Measurements from ENCODE around the gene PCYT1A.

Gene PCYT1A

GRCh38 chr3:196284396-196284795, 3.1 kb downstream of the PCYT1A start:
- H3K4me3 ChIP-seq (ENCODE audit: low read length), result peak overlapping the region; percentile 60

GRCh38 chr3:196281962-196282361, 5.6 kb downstream of the PCYT1A start:
- no peaks in the 10 kb centered on the region for H3K36me3 ChIP-seq (ENCODE audit: control insufficient read depth, insufficient read depth, low read length, severe bottlenecking)
- H3K4me1 ChIP-seq (ENCODE audit: control insufficient read depth, insufficient read depth, low read length), result peaks cover 64% of the 10 kb centered on the region
- H3K9ac ChIP-seq (ENCODE audit: low read length), result peak overlapping the region; percentile 31
- no peak overlapping the region for H3K4me3 ChIP-seq (ENCODE audit: low read length)
- no peaks in the 10 kb centered on the region for H3K9me3 ChIP-seq (ENCODE audit: control insufficient read depth, low read length)
- DNase-seq (ENCODE audit: low read depth), result no peak
- H3K27me3 ChIP-seq (replicated peaks; ENCODE audit: control insufficient read depth, insufficient read depth, low read length), result no peaks in the 10 kb centered on the region

More at GRCh38 chr3:196284396-196284795, 3.1 kb downstream of the PCYT1A start:
- Histone ChIP-seq H3K27me3 (replicated peaks; ENCODE audit: control insufficient read depth, insufficient read depth, low read length) (no peaks in the 10 kb centered on the region), H3K4me1 (ENCODE audit: control insufficient read depth, insufficient read depth, low read length) (peaks cover 58% of the 10 kb centered on the region), H3K9ac (ENCODE audit: low read length) (no peak overlapping the region), H3K36me3 (ENCODE audit: control insufficient read depth, insufficient read depth, low read length, severe bottlenecking) (no peaks in the 10 kb centered on the region), H3K9me3 (ENCODE audit: control insufficient read depth, low read length) (no peaks in the 10 kb centered on the region)
- peak; percentile 40 for DNase-seq (ENCODE audit: low read depth)

GRCh38 chr3:196280689-196281440, 6.7 kb downstream of the PCYT1A start:
- H3K4me1 ChIP-seq (ENCODE audit: control insufficient read depth, insufficient read depth, low read length), result peaks cover 61% of the 10 kb centered on the region
- DNase-seq (ENCODE audit: low read depth), result no peak
- H3K9me3 ChIP-seq (ENCODE audit: control insufficient read depth, low read length), result no peaks in the 10 kb centered on the region
- no peaks in the 10 kb centered on the region for H3K36me3 ChIP-seq (ENCODE audit: control insufficient read depth, insufficient read depth, low read length, severe bottlenecking)
- peak overlapping the region; percentile 0 for H3K4me3 ChIP-seq (ENCODE audit: low read length)
- H3K27me3 ChIP-seq (replicated peaks; ENCODE audit: control insufficient read depth, insufficient read depth, low read length), result no peaks in the 10 kb centered on the region
- H3K9ac ChIP-seq (ENCODE audit: low read length), result no peak overlapping the region

- no peaks in the 10 kb centered on the region for H3K27me3 ChIP-seq (replicated peaks; ENCODE audit: control insufficient read depth, insufficient read depth, low read length)
- H3K9ac ChIP-seq (ENCODE audit: low read length), result no peak overlapping the region
- DNase-seq (ENCODE audit: low read depth), result peak; percentile 13
- no peak overlapping the region for H3K4me3 ChIP-seq (ENCODE audit: low read length)
- no peaks in the 10 kb centered on the region for H3K9me3 ChIP-seq (ENCODE audit: control insufficient read depth, low read length)
- peaks cover 19% of the 10 kb centered on the region for H3K4me1 ChIP-seq (ENCODE audit: control insufficient read depth, insufficient read depth, low read length)
- peaks cover 14% of the 10 kb centered on the region for H3K36me3 ChIP-seq (ENCODE audit: control insufficient read depth, insufficient read depth, low read length, severe bottlenecking)
Measured at GRCh38 chr3:196275126-196275525, 12.4 kb downstream of the PCYT1A start.

- no peak for DNase-seq (ENCODE audit: low read depth)
- H3K4me1 ChIP-seq (ENCODE audit: control insufficient read depth, insufficient read depth, low read length), result peaks cover 16% of the 10 kb centered on the region
- H3K36me3 ChIP-seq (ENCODE audit: control insufficient read depth, insufficient read depth, low read length, severe bottlenecking), result peaks cover 17% of the 10 kb centered on the region
- H3K27me3 ChIP-seq (replicated peaks; ENCODE audit: control insufficient read depth, insufficient read depth, low read length), result no peaks in the 10 kb centered on the region
- no peaks in the 10 kb centered on the region for H3K9me3 ChIP-seq (ENCODE audit: control insufficient read depth, low read length)
- H3K4me3 ChIP-seq (ENCODE audit: low read length), result no peak overlapping the region
- H3K9ac ChIP-seq (ENCODE audit: low read length), result no peak overlapping the region
Measured at GRCh38 chr3:196274585-196274984, 12.9 kb downstream of the PCYT1A start.

GRCh38 chr3:196273655-196274054, 13.9 kb downstream of the PCYT1A start:
- no peak overlapping the region for H3K9ac ChIP-seq (ENCODE audit: low read length)
- H3K4me1 ChIP-seq (ENCODE audit: control insufficient read depth, insufficient read depth, low read length), result peaks cover 16% of the 10 kb centered on the region
- H3K9me3 ChIP-seq (ENCODE audit: control insufficient read depth, low read length), result no peaks in the 10 kb centered on the region
- H3K27me3 ChIP-seq (replicated peaks; ENCODE audit: control insufficient read depth, insufficient read depth, low read length), result no peaks in the 10 kb centered on the region
- no peak for DNase-seq (ENCODE audit: low read depth)
- H3K36me3 ChIP-seq (ENCODE audit: control insufficient read depth, insufficient read depth, low read length, severe bottlenecking), result peaks cover 26% of the 10 kb centered on the region
- H3K4me3 ChIP-seq (ENCODE audit: low read length), result no peak overlapping the region

GRCh38 chr3:196272826-196273225, 14.7 kb downstream of the PCYT1A start:
- Histone ChIP-seq H3K27me3 (replicated peaks; ENCODE audit: control insufficient read depth, insufficient read depth, low read length) (no peaks in the 10 kb centered on the region), H3K9ac (ENCODE audit: low read length) (no peak overlapping the region), H3K4me1 (ENCODE audit: control insufficient read depth, insufficient read depth, low read length) (peaks cover 21% of the 10 kb centered on the region), H3K36me3 (ENCODE audit: control insufficient read depth, insufficient read depth, low read length, severe bottlenecking) (peaks cover 32% of the 10 kb centered on the region), H3K9me3 (ENCODE audit: control insufficient read depth, low read length) (no peaks in the 10 kb centered on the region), H3K4me3 (ENCODE audit: low read length) (no peak overlapping the region)
- no peak for DNase-seq (ENCODE audit: low read depth)

GRCh38 chr3:196270499-196270898, 17.0 kb downstream of the PCYT1A start:
- Histone ChIP-seq H3K9me3 (ENCODE audit: control insufficient read depth, low read length) (no peaks in the 10 kb centered on the region), H3K4me3 (ENCODE audit: low read length) (no peak overlapping the region), H3K36me3 (ENCODE audit: control insufficient read depth, insufficient read depth, low read length, severe bottlenecking) (peaks cover 49% of the 10 kb centered on the region), H3K9ac (ENCODE audit: low read length) (no peak overlapping the region), H3K4me1 (ENCODE audit: control insufficient read depth, insufficient read depth, low read length) (peaks cover 23% of the 10 kb centered on the region), H3K27me3 (replicated peaks; ENCODE audit: control insufficient read depth, insufficient read depth, low read length) (no peaks in the 10 kb centered on the region)
- DNase-seq (ENCODE audit: low read depth), result no peak

- no peak overlapping the region for H3K4me3 ChIP-seq (ENCODE audit: low read length)
- H3K36me3 ChIP-seq (ENCODE audit: control insufficient read depth, insufficient read depth, low read length, severe bottlenecking), result peaks cover 60% of the 10 kb centered on the region
- DNase-seq (ENCODE audit: low read depth), result peak; percentile 67
- peaks cover 15% of the 10 kb centered on the region for H3K4me1 ChIP-seq (ENCODE audit: control insufficient read depth, insufficient read depth, low read length)
- no peaks in the 10 kb centered on the region for H3K27me3 ChIP-seq (replicated peaks; ENCODE audit: control insufficient read depth, insufficient read depth, low read length)
- peak overlapping the region; percentile 18 for H3K9ac ChIP-seq (ENCODE audit: low read length)
- no peaks in the 10 kb centered on the region for H3K9me3 ChIP-seq (ENCODE audit: control insufficient read depth, low read length)
Measured at GRCh38 chr3:196268284-196269163, 19.0 kb downstream of the PCYT1A start.

- no peaks in the 10 kb centered on the region for H3K27me3 ChIP-seq (replicated peaks; ENCODE audit: control insufficient read depth, insufficient read depth, low read length)
- peaks cover 61% of the 10 kb centered on the region for H3K36me3 ChIP-seq (ENCODE audit: control insufficient read depth, insufficient read depth, low read length, severe bottlenecking)
- H3K9me3 ChIP-seq (ENCODE audit: control insufficient read depth, low read length), result no peaks in the 10 kb centered on the region
- peaks cover 12% of the 10 kb centered on the region for H3K4me1 ChIP-seq (ENCODE audit: control insufficient read depth, insufficient read depth, low read length)
- no peak overlapping the region for H3K4me3 ChIP-seq (ENCODE audit: low read length)
- H3K9ac ChIP-seq (ENCODE audit: low read length), result no peak overlapping the region
- no peak for DNase-seq (ENCODE audit: low read depth)
Measured at GRCh38 chr3:196263819-196264218, 23.7 kb downstream of the PCYT1A start.

GRCh38 chr3:196260784-196261183, 26.7 kb downstream of the PCYT1A start:
- Histone ChIP-seq H3K36me3 (ENCODE audit: control insufficient read depth, insufficient read depth, low read length, severe bottlenecking) (peaks cover 62% of the 10 kb centered on the region), H3K9ac (ENCODE audit: low read length) (no peak overlapping the region), H3K27me3 (replicated peaks; ENCODE audit: control insufficient read depth, insufficient read depth, low read length) (no peaks in the 10 kb centered on the region), H3K9me3 (ENCODE audit: control insufficient read depth, low read length) (no peaks in the 10 kb centered on the region), H3K4me1 (ENCODE audit: control insufficient read depth, insufficient read depth, low read length) (no peaks in the 10 kb centered on the region), H3K4me3 (ENCODE audit: low read length) (no peak overlapping the region)
- no peak for DNase-seq (ENCODE audit: low read depth)

All from adipocyte (in vitro differentiated cells).